ENCODE measurements around the gene ESF1. TPM values are rescaled to one million over a fixed set of nuclear protein-coding genes. Genes with fewer than 3 reads are reported as not detected.

The ESF1 gene
- total RNA-seq, 1 experiment from 2014 or later, result 36.9 TPM

DNA sequence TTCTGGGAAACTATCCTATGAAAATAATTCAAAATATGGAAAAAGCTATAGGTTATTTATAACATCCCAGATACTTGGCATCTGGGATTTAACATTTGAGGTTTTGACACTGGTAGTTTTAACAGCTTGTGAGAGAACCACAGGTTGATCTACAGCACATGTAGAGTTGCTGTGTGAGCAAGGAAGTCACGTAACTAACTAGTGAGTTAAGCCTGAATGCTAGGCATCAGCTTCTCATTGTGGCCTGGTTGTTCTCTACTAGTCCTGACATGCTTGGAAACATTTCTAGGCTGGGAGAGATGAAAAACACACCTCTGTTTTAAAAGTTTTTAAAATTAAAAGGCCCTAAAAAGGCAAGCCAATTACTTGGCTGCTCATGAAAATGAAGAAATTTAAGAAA is 28.2 kb downstream of the ESF1 start:
- no peak overlapping the region for H3K18ac ChIP-seq (ENCODE audit: insufficient read length, low read depth, low read length)
- no peaks in the 10 kb centered on the region for H3K79me1 ChIP-seq (ENCODE audit: insufficient read depth, low read depth, low read length, poor library complexity, severe bottlenecking)
- H2BK5ac ChIP-seq (ENCODE audit: insufficient read length, low read length), result no peak overlapping the region
- H4K91ac ChIP-seq (ENCODE audit: insufficient read length, low read depth, low read length), result no peak overlapping the region
- H3K4me1 ChIP-seq (ENCODE audit: insufficient read depth, low read length), result no peaks in the 10 kb centered on the region
- H3K9me3 ChIP-seq (ENCODE audit: control insufficient read depth, low read depth, low read length), result no peaks in the 10 kb centered on the region
- no peak overlapping the region for H3K14ac ChIP-seq (ENCODE audit: insufficient read depth, low read length)
- no peaks in the 10 kb centered on the region for H3K79me2 ChIP-seq (ENCODE audit: insufficient read depth, low read length)
- H3K9ac ChIP-seq (ENCODE audit: extremely low read depth, insufficient read length, low read length), result no peak overlapping the region
- no peak overlapping the region for H3K4me2 ChIP-seq (ENCODE audit: insufficient read depth, insufficient read length, low read length)
- Mint-ChIP-seq H3K4me1 (no peaks in the 10 kb centered on the region), H3K9me3 (peaks cover 0 to 4% of the 10 kb centered on the region in 2 experiments; a peak in 1 of 5 replicates), H3K4me3 (no peak overlapping the region), H3K27ac (no peak overlapping the region), H3K27me3 (ENCODE audit: low read depth) (no peaks in the 10 kb centered on the region), H3K36me3 (ENCODE audit: insufficient read depth in 1 of 3, low read depth in 3 of 3) (peaks cover 16 to 52% (median 29%) of the 10 kb centered on the region in 3 experiments)
- H3K27ac ChIP-seq (ENCODE audit: insufficient read length, low read depth, low read length), result no peak overlapping the region
- DNase-seq, result no peak
- no peak overlapping the region for H3K4ac ChIP-seq (ENCODE audit: low read depth, low read length)
- H2BK20ac ChIP-seq (ENCODE audit: low read depth, low read length, poor library complexity, severe bottlenecking), result no peak overlapping the region
- no peaks in the 10 kb centered on the region for H3K27me3 ChIP-seq (ENCODE audit: insufficient read depth, low read length)
- H2BK15ac ChIP-seq (ENCODE audit: low read depth, low read length), result no peak overlapping the region
- no peak overlapping the region for H3K56ac ChIP-seq (ENCODE audit: insufficient read length, low read depth, low read length)
- TF ChIP-seq, protein P1, sequence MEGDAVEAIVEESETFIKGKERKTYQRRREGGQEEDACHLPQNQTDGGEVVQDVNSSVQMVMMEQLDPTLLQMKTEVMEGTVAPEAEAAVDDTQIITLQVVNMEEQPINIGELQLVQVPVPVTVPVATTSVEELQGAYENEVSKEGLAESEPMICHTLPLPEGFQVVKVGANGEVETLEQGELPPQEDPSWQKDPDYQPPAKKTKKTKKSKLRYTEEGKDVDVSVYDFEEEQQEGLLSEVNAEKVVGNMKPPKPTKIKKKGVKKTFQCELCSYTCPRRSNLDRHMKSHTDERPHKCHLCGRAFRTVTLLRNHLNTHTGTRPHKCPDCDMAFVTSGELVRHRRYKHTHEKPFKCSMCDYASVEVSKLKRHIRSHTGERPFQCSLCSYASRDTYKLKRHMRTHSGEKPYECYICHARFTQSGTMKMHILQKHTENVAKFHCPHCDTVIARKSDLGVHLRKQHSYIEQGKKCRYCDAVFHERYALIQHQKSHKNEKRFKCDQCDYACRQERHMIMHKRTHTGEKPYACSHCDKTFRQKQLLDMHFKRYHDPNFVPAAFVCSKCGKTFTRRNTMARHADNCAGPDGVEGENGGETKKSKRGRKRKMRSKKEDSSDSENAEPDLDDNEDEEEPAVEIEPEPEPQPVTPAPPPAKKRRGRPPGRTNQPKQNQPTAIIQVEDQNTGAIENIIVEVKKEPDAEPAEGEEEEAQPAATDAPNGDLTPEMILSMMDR (conservative IDR thresholded peaks at IDR 0.05), result no peak
- no peak overlapping the region for H2AK5ac ChIP-seq (ENCODE audit: insufficient read length, low read length)
- H4K5ac ChIP-seq (ENCODE audit: insufficient read length, low read depth, low read length), result no peak overlapping the region
- no peaks in the 10 kb centered on the region for H4K20me1 ChIP-seq (ENCODE audit: control insufficient read depth, insufficient read depth, insufficient read length)
- no CpG with 5 or more reads among the region's 1 CpG for WGBS (ENCODE audit: extremely low coverage, insufficient read length, low lambda C conversion rate)
- no peaks in the 10 kb centered on the region for H3K23me2 ChIP-seq (ENCODE audit: insufficient read length, low read depth, low read length, poor library complexity, severe bottlenecking)
- H3K23ac ChIP-seq (ENCODE audit: insufficient read length, low read depth, low read length), result no peak overlapping the region
- H2AFZ ChIP-seq (ENCODE audit: low read length), result no peak overlapping the region
- H4K8ac ChIP-seq (replicated peaks; ENCODE audit: insufficient read length, low read depth, low read length), result no peak overlapping the region
- H2BK12ac ChIP-seq (ENCODE audit: insufficient read length, low read depth, low read length), result no peak overlapping the region
- no peak overlapping the region for H3T11ph ChIP-seq (ENCODE audit: low read length)
- no peak overlapping the region for H2BK120ac ChIP-seq (ENCODE audit: low read depth, low read length, poor library complexity, severe bottlenecking)

Data from H9 (cell line).